CD8-positive, alpha-beta memory T cell (primary cell): ENCODE results near the gene ARID3A. TPM values are rescaled to one million over a fixed set of nuclear protein-coding genes. Genes with fewer than 3 reads are reported as not detected.
"Not testable (repeated sequence)": the region's sequence is repeated elsewhere in the genome, so short reads cannot be mapped to it uniquely, and the experiment has no call there.

Experiments used
- CTCF ChIA-PET: fragments of 350-600 bp; sonication (Branson Sonifier 250); formaldehyde crosslinking; loops from one replicate; lab custom pipeline; 2021; ENCODE audit warnings: antibody characterized with exemption; lab: Charles Lee
- POLR2A ChIA-PET: fragments of 350-600 bp; sonication (Branson Sonifier 250); formaldehyde crosslinking; loops from one replicate; lab custom pipeline; 2021; ENCODE audit warnings: antibody characterized with exemption; lab: Charles Lee
- DNase-seq, 5 donors: peaks; one replicate each; pipeline versions ENCODE4 v3.0.0 to v3.0.0-alpha.2; 2020 to 2022; ENCODE audit warnings: mixed read lengths in 1 of 5
- H3K27ac ChIP-seq: one replicate; pipeline ENCODE4 v1.7.0; 2013; ENCODE audit warnings: low read depth, mild to moderate bottlenecking, low read length, moderate library complexity
- H3K27me3 ChIP-seq: 2 replicates; pipeline ENCODE4 v1.7.0; 2013; ENCODE audit warnings: low read length, mild to moderate bottlenecking; ENCODE audit not compliant: insufficient read depth, poor library complexity, severe bottlenecking
- H3K36me3 ChIP-seq: 2 replicates; pipeline ENCODE4 v1.7.0; 2013; ENCODE audit warnings: mild to moderate bottlenecking, low read length, moderate library complexity; ENCODE audit not compliant: insufficient read depth
- H3K4me1 ChIP-seq: 2 replicates; pipeline ENCODE4 v1.7.0; 2013; ENCODE audit warnings: mild to moderate bottlenecking, low read length, moderate library complexity; ENCODE audit not compliant: insufficient read depth
- H3K4me3 ChIP-seq: 2 replicates; pipeline ENCODE4 v1.7.0; 2013; ENCODE audit warnings: mild to moderate bottlenecking, low read length
- H3K9me3 ChIP-seq: 2 replicates; pipeline ENCODE4 v1.7.0; 2013; ENCODE audit warnings: mild to moderate bottlenecking, low read length
- H3K27ac Mint-ChIP-seq, 8 donors: one replicate each; pipeline ENCODE4 v1.8.0; 2020 to 2021; ENCODE audit warnings: mixed read lengths in 8 of 8, mild to moderate bottlenecking in 6 of 8, inconsistent platforms in 3 of 8, moderate library complexity in 3 of 8
- H3K27me3 Mint-ChIP-seq, 2 donors: one replicate each; pipeline ENCODE4 v1.8.0; 2020 to 2021; ENCODE audit warnings: mixed read lengths in 2 of 2, mild to moderate bottlenecking in 1 of 2, moderate library complexity in 1 of 2
- H3K36me3 Mint-ChIP-seq, 3 donors: one replicate each; pipeline ENCODE4 v1.8.0; 2020 to 2021; ENCODE audit warnings: mixed read lengths in 3 of 3, inconsistent platforms in 1 of 3, mild to moderate bottlenecking in 1 of 3
- H3K4me1 Mint-ChIP-seq, 3 donors: one replicate each; pipeline ENCODE4 v1.8.0; 2020 to 2021; ENCODE audit warnings: mixed read lengths in 3 of 3, inconsistent platforms in 1 of 3, mild to moderate bottlenecking in 1 of 3
- H3K4me3 Mint-ChIP-seq, 7 donors: one replicate each; pipeline ENCODE4 v1.8.0; 2020 to 2021; ENCODE audit warnings: mixed read lengths in 7 of 7, mild to moderate bottlenecking in 6 of 7, moderate library complexity in 4 of 7, inconsistent platforms in 2 of 7
- H3K9me3 Mint-ChIP-seq, 5 donors: one replicate each; pipeline ENCODE4 v1.8.0; 2020 to 2022; ENCODE audit warnings: mixed read lengths in 5 of 5, mild to moderate bottlenecking in 3 of 5, moderate library complexity in 2 of 5, inconsistent platforms in 1 of 5
- polyA plus RNA-seq: library from polyadenylated mRNA; unstranded; fragments of 300-500 nt; fragmentation: Illumina TruSeq; gene quantifications from one replicate; pipeline ENCODE4 v1.2.3, GENCODE V29; 2021
- total RNA-seq, 2 experiments: library from RNA; stranded (reverse); gene quantifications; one replicate each; pipeline ENCODE4 v1.2.3, GENCODE V29; 2021

ARID3A gene
- total and polyA plus RNA-seq, 3 experiments from 2014 or later = 0.49 to 15.9 (median 12.8) TPM

GRCh38 chr19:954672-955494 is 29.0 kb downstream of the ARID3A start:
- Histone ChIP-seq H3K27me3 (no peaks in the 10 kb centered on the region), H3K4me3 (no peak overlapping the region), H3K36me3 (no peaks in the 10 kb centered on the region), H3K9me3 (no peaks in the 10 kb centered on the region), H3K27ac (peak overlapping the region; percentile 57), H3K4me1 (peaks cover 19% of the 10 kb centered on the region)
- no peak for DNase-seq
- ChIA-PET CTCF (interaction anchor here (0.5 kb wide), 1 partner anchor 99 kb away, joined by 3 read pairs; no protein-coding TSS in a partner anchor), POLR2A (no interaction called here)
- Mint-ChIP-seq H3K27ac (peak overlapping the region in 1 of 8 donors; percentile 75), H3K4me1 (peaks cover 0 to 26% (median 2%) of the 10 kb centered on the region in 3 donors), H3K27me3 (no peaks in the 10 kb centered on the region), H3K4me3 (no peak overlapping the region), H3K36me3 (peaks cover 0 to 2% (median 0%) of the 10 kb centered on the region in 3 donors), H3K9me3 (no peaks in the 10 kb centered on the region)

GRCh38 chr19:955803-956765 is 30.2 kb downstream of the ARID3A start:
- Mint-ChIP-seq H3K4me3 (no peak overlapping the region), H3K4me1 (peaks cover 0 to 23% (median 2%) of the 10 kb centered on the region in 3 donors), H3K27me3 (no peaks in the 10 kb centered on the region), H3K36me3 (peaks cover 0 to 2% (median 0%) of the 10 kb centered on the region in 3 donors), H3K9me3 (no peaks in the 10 kb centered on the region), H3K27ac (peak overlapping the region in 1 of 8 donors; percentile 21)
- H3K27me3 ChIP-seq = no peaks in the 10 kb centered on the region
- H3K4me3 ChIP-seq = no peak overlapping the region
- no peaks in the 10 kb centered on the region for H3K36me3 ChIP-seq
- no peak overlapping the region for H3K27ac ChIP-seq
- POLR2A ChIA-PET = no interaction called here
- no peaks in the 10 kb centered on the region for H3K9me3 ChIP-seq
- no peak for DNase-seq
- CTCF ChIA-PET = interaction anchor here (0.7 kb wide), 1 partner anchor 28 kb away, joined by 3 read pairs; the partner anchor contains the start of gene WDR18
- H3K4me1 ChIP-seq = peaks cover 19% of the 10 kb centered on the region

- Histone ChIP-seq H3K4me1 (peaks cover 19% of the 10 kb centered on the region), H3K27ac (no peak overlapping the region), H3K36me3 (no peaks in the 10 kb centered on the region), H3K27me3 (no peaks in the 10 kb centered on the region), H3K9me3 (no peaks in the 10 kb centered on the region), H3K4me3 (no peak overlapping the region)
- POLR2A ChIA-PET = no interaction called here
- no peaks in the 10 kb centered on the region for H3K9me3 Mint-ChIP-seq
- H3K4me1 Mint-ChIP-seq = peaks cover 0 to 18% (median 2%) of the 10 kb centered on the region in 3 donors
- peaks cover 0 to 2% (median 0%) of the 10 kb centered on the region in 3 donors for H3K36me3 Mint-ChIP-seq
- CTCF ChIA-PET = interaction anchor here (0.7 kb wide), 1 partner anchor 27 kb away, joined by 3 read pairs; the partner anchor contains the start of gene WDR18
- H3K27me3 Mint-ChIP-seq = no peaks in the 10 kb centered on the region
- DNase-seq = no peak
- no peak overlapping the region for H3K4me3 Mint-ChIP-seq
- no peak overlapping the region for H3K27ac Mint-ChIP-seq
Observed at GRCh38 chr19:956766-957440, 31.1 kb downstream of the ARID3A start.

- H3K4me3 ChIP-seq, H3K9me3 ChIP-seq, H3K36me3 ChIP-seq, H3K27me3 Mint-ChIP-seq, H3K27me3 ChIP-seq, H3K4me3 Mint-ChIP-seq, DNase-seq, POLR2A ChIA-PET, H3K27ac Mint-ChIP-seq, H3K9me3 Mint-ChIP-seq, H3K36me3 Mint-ChIP-seq, CTCF ChIA-PET, H3K27ac ChIP-seq: not testable (repeated sequence)
- peaks cover 0 to 15% (median 1%) of the 10 kb centered on the region in 3 donors for H3K4me1 Mint-ChIP-seq
- H3K4me1 ChIP-seq = peaks cover 14% of the 10 kb centered on the region
Observed at GRCh38 chr19:957578-957977, 31.7 kb downstream of the ARID3A start.

GRCh38 chr19:958967-959855 is 33.4 kb downstream of the ARID3A start:
- Histone ChIP-seq H3K27ac (no peak overlapping the region), H3K27me3 (no peaks in the 10 kb centered on the region), H3K4me3 (no peak overlapping the region), H3K4me1 (no peaks in the 10 kb centered on the region), H3K36me3 (no peaks in the 10 kb centered on the region), H3K9me3 (no peaks in the 10 kb centered on the region)
- peaks cover 0 to 2% (median 0%) of the 10 kb centered on the region in 3 donors for H3K36me3 Mint-ChIP-seq
- no peaks in the 10 kb centered on the region for H3K9me3 Mint-ChIP-seq
- DNase-seq = no peak
- no peaks in the 10 kb centered on the region for H3K27me3 Mint-ChIP-seq
- H3K4me3 Mint-ChIP-seq = no peak overlapping the region
- no peak overlapping the region for H3K27ac Mint-ChIP-seq
- POLR2A ChIA-PET = interaction anchor here (0.6 kb wide), 1 partner anchor 184 kb away, joined by 4 read pairs; no protein-coding TSS in a partner anchor
- H3K4me1 Mint-ChIP-seq = peaks cover 0 to 3% (median 0%) of the 10 kb centered on the region in 3 donors
- CTCF ChIA-PET = no interaction called here

GRCh38 chr19:960020-960419 is 34.2 kb downstream of the ARID3A start:
- Histone ChIP-seq H3K4me3 (no peak overlapping the region), H3K27ac (peak overlapping the region; percentile 24), H3K36me3 (no peaks in the 10 kb centered on the region), H3K9me3 (no peaks in the 10 kb centered on the region), H3K27me3 (no peaks in the 10 kb centered on the region), H3K4me1 (no peaks in the 10 kb centered on the region)
- ChIA-PET CTCF (no interaction called here), POLR2A (no interaction called here)
- no peak for DNase-seq
- H3K9me3 Mint-ChIP-seq = no peaks in the 10 kb centered on the region
- no peak overlapping the region for H3K4me3 Mint-ChIP-seq
- H3K36me3 Mint-ChIP-seq = peaks cover 0 to 5% (median under 1%) of the 10 kb centered on the region in 3 donors
- H3K27me3 Mint-ChIP-seq = no peaks in the 10 kb centered on the region
- H3K4me1 Mint-ChIP-seq = no peaks in the 10 kb centered on the region
- H3K27ac Mint-ChIP-seq = no peak overlapping the region

- H3K4me1 Mint-ChIP-seq = no peaks in the 10 kb centered on the region
- POLR2A ChIA-PET = no interaction called here
- CTCF ChIA-PET = interaction anchor here (1.7 kb wide), 1 partner anchor 97 kb away, joined by 4 read pairs; no protein-coding TSS in a partner anchor
Observed at GRCh38 chr19:960601-960938, 34.7 kb downstream of the ARID3A start.

More at GRCh38 chr19:960601-960938, 34.7 kb downstream of the ARID3A start:
- Histone ChIP-seq H3K27ac (peak overlapping the region; percentile 24), H3K4me1 (no peaks in the 10 kb centered on the region), H3K36me3 (peaks cover 3% of the 10 kb centered on the region), H3K27me3 (no peaks in the 10 kb centered on the region), H3K9me3 (no peaks in the 10 kb centered on the region), H3K4me3 (no peak overlapping the region)
- no peak overlapping the region for H3K4me3 Mint-ChIP-seq
- H3K9me3 Mint-ChIP-seq = no peaks in the 10 kb centered on the region
- no peaks in the 10 kb centered on the region for H3K27me3 Mint-ChIP-seq
- DNase-seq = no peak
- H3K27ac Mint-ChIP-seq = no peak overlapping the region
- peaks cover 0 to 9% (median 4%) of the 10 kb centered on the region in 3 donors for H3K36me3 Mint-ChIP-seq
